Measurements from ENCODE around the gene PAQR4. TPM values are rescaled to one million over a fixed set of nuclear protein-coding genes. Genes with fewer than 3 reads are reported as not detected.

The PAQR4 gene
- 2.5 and 2.7 TPM in 2 replicates for total RNA-seq

GRCh38 chr16:2968738-2969544 is at the start of gene PAQR4:
Gene PAQR4, plus strand, starts transcription at chr16:2969348. Its CDS starts 327 bp downstream, at chr16:2969675.

GRCh38 chr16:2963723-2964474 is 5.2 kb upstream of the PAQR4 start, which contains the start of gene KREMEN2:
Gene KREMEN2, plus strand, starts transcription at chr16:2964275. Its CDS starts 246 bp downstream, at chr16:2964521.

GRCh38 chr16:2980227-2981176 is 11.4 kb downstream of the PAQR4 start, which contains the start of gene PKMYT1:
Gene PKMYT1, minus strand, starts transcription at chr16:2980446. Its CDS starts 789 bp downstream, at chr16:2979657.

GRCh38 chr16:3012828-3013420 is 43.8 kb downstream of the PAQR4 start, which contains the start of gene CLDN9:
Gene CLDN9, plus strand, starts transcription at chr16:3012923. Its CDS starts 440 bp downstream, at chr16:3013363.

GRCh38 chr16:3017794-3018506 is 48.8 kb downstream of the PAQR4 start, which contains the start of gene CLDN6:
Gene CLDN6, minus strand, starts transcription at chr16:3018183. Its CDS starts 2,162 bp downstream, at chr16:3016021.

GRCh38 chr16:3020247-3020603 is 51.1 kb downstream of the PAQR4 start, which contains the start of gene TNFRSF12A:
Gene TNFRSF12A, plus strand, starts transcription at chr16:3020368. Its CDS starts 30 bp downstream, at chr16:3020398.

Other genes starting within 250 kb of the PAQR4 start
- gene PRSS27, start 249.1 kb upstream of the PAQR4 start, total RNA-seq = 0.22 and 0.26 TPM in 2 replicates
- 32.2 and 35.8 TPM in 2 replicates for gene SRRM2, start 216.7 kb upstream of the PAQR4 start, total RNA-seq
- 231 and 332 TPM in 2 replicates for gene ELOB, start 192.1 kb upstream of the PAQR4 start, total RNA-seq
- not detected in 2 replicates for gene PRSS33, start 181.8 kb upstream of the PAQR4 start, total RNA-seq
- not detected in 2 replicates for gene PRSS41, start 170.9 kb upstream of the PAQR4 start, total RNA-seq
- gene PRSS21, start 152.1 kb upstream of the PAQR4 start, total RNA-seq = 0.65 and 1.1 TPM in 2 replicates
- gene ZG16B, start 139.0 kb upstream of the PAQR4 start, total RNA-seq = 0.09 TPM in 1 of 2 replicates, not detected in the other
- not detected in 2 replicates for gene PRSS22, start 111.2 kb upstream of the PAQR4 start, total RNA-seq
- gene FLYWCH2, start 86.1 kb upstream of the PAQR4 start, total RNA-seq = 28.8 and 32.3 TPM in 2 replicates
- gene FLYWCH1, start 57.4 kb upstream of the PAQR4 start, total RNA-seq = 18.4 and 19.9 TPM in 2 replicates
- under 0.01 TPM in 1 of 2 replicates, not detected in the other for gene KREMEN2, start 5.1 kb upstream of the PAQR4 start, total RNA-seq
- gene PKMYT1, start 11.1 kb downstream of the PAQR4 start, total RNA-seq = 0.60 and 0.98 TPM in 2 replicates
- gene CLDN9, start 43.6 kb downstream of the PAQR4 start, total RNA-seq = not detected in 2 replicates
- not detected in 2 replicates for gene CLDN6, start 48.8 kb downstream of the PAQR4 start, total RNA-seq
- gene TNFRSF12A, start 51.0 kb downstream of the PAQR4 start, total RNA-seq = 15.0 and 30.8 TPM in 2 replicates
- 2.4 TPM in 2 replicates for gene HCFC1R1, start 54.6 kb downstream of the PAQR4 start, total RNA-seq
- gene THOC6, start 54.7 kb downstream of the PAQR4 start, total RNA-seq = 14.7 and 21.3 TPM in 2 replicates
- not detected in 2 replicates for gene BICDL2, start 67.6 kb downstream of the PAQR4 start, total RNA-seq
- under 0.01 TPM in 1 of 2 replicates, not detected in the other for gene MMP25, start 77.2 kb downstream of the PAQR4 start, total RNA-seq
- gene IL32, start 96.3 kb downstream of the PAQR4 start, total RNA-seq = 5.2 and 9.9 TPM in 2 replicates
- gene ZSCAN10, start 129.9 kb downstream of the PAQR4 start, total RNA-seq = not detected in 2 replicates
- gene ZNF205, start 143.2 kb downstream of the PAQR4 start, total RNA-seq = 10.6 and 13.4 TPM in 2 replicates
- 2.7 and 4.3 TPM in 2 replicates for gene ZNF213, start 165.7 kb downstream of the PAQR4 start, total RNA-seq
- gene OR1F1, start 218.9 kb downstream of the PAQR4 start, total RNA-seq = not detected in 2 replicates

All from dermis lymphatic vessel endothelial cell (primary cell).